ENCODE results near the gene PHF19.

GRCh38 chr9:120872791-120873502 lies 4.0 kb downstream of the PHF19 start:
- TF ChIP-seq CTCF (IDR thresholded peaks at IDR 0.05 in 8 of 11, conservative IDR thresholded peaks at IDR 0.05 in 3 of 11) (no peak), POLR2A (IDR thresholded peaks at IDR 0.05) (no peak), POLR2AphosphoS5 (IDR thresholded peaks at IDR 0.05) (no peak)

All from spleen (tissue), 7 donors.